NCI-H1694 treated with DMSO at 0.1 percent for 48 hours (cell line): ENCODE results near the gene ZNF888.
"Not testable (repeated sequence)": the region's sequence is repeated elsewhere in the genome, so short reads cannot be mapped to it uniquely, and the experiment has no call there.

ENCODE experiments used
- DNase-seq: peaks from one replicate; lab custom pipeline; 2025; lab: John Stamatoyannopoulos, UW

The ZNF888 gene

DNA sequence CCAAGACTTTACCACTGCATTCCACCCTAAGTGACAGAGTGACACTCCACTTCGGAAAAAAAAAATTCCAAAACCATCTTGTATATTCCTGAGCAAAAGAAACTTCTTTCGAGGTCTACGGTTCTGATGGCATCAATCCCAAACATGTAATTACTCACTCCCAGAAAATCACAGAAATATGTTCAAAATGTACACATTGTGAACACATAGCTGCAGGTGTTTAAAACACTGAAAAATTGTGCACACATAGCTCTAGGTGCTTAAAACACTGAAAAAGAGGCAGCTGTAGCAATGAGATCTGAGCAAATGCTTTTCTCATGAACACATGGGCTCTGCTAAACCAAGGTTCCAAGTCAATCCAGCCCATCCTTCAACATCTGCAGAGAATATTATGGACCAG is 51.8 kb downstream of the ZNF888 start:
- no peak for DNase-seq

- DNase-seq: not testable (repeated sequence)
Measured at GRCh38 chr19:52868031-52868430, 55.2 kb downstream of the ZNF888 start.

DNA sequence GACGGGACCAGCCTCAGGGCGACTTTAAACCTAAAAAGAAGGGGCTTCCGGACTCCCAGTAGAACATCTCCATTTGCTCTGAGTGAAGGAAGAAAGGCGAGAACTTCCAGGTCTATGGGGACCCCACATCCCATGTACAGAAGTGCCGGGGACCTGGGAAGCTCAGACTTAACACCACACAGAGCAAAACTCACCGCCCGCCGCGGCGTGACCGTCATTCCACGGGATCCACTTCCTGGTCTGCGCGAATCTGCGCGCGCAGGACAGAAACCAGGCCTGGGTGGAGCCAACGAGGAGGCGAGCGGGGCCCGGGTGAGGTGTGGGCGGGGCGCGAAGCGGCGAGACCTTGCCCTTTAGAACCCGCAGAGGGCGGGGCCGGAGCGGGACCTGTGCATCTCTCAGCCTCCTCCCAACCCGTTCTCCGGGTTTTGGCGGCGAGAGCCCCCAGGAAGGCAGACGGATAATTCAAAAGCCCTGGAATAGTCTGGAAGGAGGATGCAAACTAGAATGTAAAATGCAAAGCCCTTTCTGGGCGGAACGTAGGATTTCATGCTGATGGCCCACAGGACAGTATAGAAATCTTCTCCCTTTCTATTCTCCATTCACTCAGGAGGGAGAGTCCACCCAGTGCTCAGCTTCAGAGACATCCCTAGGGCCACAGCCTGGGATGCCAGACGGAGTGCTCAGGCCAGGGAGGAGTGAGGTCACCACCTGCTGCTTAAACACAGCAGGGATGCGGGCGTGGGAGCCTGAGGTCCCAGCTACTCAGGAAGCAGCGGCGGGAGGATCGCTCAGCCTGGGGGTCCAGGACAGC is 65.6 kb downstream of the ZNF888 start, which contains the start of gene ZNF468:
Gene ZNF468, minus strand, starts transcription at position 242 of the 814 bp plus-strand sequence. CDS start 3,347 bp downstream, outside the sequence.
- peak; percentile 6 for DNase-seq

DNA sequence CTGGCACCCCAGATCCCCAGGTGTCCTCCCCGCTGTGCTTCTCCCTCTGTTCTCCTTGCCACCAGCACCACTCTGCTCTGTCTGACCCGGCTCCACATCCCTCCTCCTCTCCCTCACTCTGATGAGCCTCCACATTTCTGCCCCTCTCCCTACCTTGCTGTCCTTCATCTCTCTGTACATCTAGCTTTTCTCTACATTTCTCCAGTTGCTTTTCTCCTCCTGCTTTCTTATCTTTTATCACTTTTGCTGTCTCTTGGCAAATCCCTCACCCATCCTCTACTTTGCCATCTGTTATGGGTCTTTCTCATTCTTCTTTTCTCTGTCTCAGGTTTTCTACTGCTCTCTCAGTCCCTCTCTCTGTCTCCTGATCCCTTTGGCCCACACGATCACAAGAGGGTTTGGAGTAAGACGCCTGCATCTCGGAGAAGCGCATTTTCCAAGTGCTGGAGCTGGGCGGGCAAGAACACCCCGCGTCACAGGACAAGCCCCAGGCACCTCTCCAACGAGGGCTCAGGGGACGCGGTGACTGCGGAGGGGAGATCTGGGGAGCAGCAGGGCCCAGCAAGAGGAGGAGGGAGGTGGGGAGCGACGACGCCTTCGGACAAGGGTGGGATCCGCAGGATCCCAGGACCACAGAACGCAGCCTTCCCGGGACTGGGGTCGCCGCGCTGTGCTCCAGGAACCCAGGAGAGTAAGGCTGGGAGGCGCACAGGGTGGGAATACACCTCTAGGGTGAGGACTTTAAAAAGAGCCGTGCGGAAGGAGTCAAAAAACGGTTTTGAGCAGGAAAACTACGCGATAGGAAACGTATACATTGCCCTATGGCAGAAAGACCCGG is 66.5 kb downstream of the ZNF888 start:
- DNase-seq: not testable (repeated sequence)
